ENCODE results near the gene CD209.

DNA sequence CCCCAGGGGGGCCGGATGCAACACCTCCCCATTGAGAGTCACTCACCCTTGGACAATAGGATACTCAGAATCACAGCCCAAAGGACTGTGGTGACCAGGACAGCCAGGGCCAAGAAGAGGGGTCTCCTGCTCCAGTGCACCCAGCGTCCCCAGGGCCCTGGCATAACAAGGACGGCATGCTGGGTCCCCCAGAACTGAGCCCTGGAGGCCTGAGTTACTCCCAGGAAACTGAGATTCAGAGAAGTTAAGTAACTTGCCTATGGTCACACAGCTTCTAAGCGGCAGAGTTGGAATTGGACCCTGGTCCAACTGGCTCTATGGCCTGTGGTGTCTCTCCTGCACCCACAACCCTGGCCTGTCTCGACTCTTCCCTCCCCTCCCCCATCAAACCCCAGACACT is 15.7 kb downstream of the CD209 start:
- TF ChIP-seq, protein P1, sequence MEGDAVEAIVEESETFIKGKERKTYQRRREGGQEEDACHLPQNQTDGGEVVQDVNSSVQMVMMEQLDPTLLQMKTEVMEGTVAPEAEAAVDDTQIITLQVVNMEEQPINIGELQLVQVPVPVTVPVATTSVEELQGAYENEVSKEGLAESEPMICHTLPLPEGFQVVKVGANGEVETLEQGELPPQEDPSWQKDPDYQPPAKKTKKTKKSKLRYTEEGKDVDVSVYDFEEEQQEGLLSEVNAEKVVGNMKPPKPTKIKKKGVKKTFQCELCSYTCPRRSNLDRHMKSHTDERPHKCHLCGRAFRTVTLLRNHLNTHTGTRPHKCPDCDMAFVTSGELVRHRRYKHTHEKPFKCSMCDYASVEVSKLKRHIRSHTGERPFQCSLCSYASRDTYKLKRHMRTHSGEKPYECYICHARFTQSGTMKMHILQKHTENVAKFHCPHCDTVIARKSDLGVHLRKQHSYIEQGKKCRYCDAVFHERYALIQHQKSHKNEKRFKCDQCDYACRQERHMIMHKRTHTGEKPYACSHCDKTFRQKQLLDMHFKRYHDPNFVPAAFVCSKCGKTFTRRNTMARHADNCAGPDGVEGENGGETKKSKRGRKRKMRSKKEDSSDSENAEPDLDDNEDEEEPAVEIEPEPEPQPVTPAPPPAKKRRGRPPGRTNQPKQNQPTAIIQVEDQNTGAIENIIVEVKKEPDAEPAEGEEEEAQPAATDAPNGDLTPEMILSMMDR (IDR thresholded peaks at IDR 0.05) = no peak
- no peak for TF ChIP-seq ZFX (IDR thresholded peaks at IDR 0.05; ENCODE audit: borderline replicate concordance)
